ENCODE data around the gene GABBR1. TPM values are rescaled to one million over a fixed set of nuclear protein-coding genes. Genes with fewer than 3 reads are reported as not detected.
"Not testable (repeated sequence)": the region's sequence is repeated elsewhere in the genome, so short reads cannot be mapped to it uniquely, and the experiment has no call there.

Gene GABBR1
- total RNA-seq (2014; rRNA removed; shearing (Covaris generic)) = 3.3 and 5.0 TPM in 2 replicates

GRCh38 chr6:29632789-29633533 lies at the start of gene GABBR1:
GABBR1 (minus strand) TSS chr6:29633183; CDS start chr6:29632385, 798 bp downstream.
- DNase-seq (ENCODE audit: low read depth) = peak; percentile 90

GRCh38 chr6:29681811-29682210 lies 48.8 kb upstream of the GABBR1 start:
- no peak for DNase-seq (ENCODE audit: low read depth)

GRCh38 chr6:29680904-29681303 lies 47.9 kb upstream of the GABBR1 start, which contains the start of gene ZFP57:
ZFP57 (minus strand) TSS chr6:29681152; CDS start chr6:29677003, 4,149 bp downstream.
- DNase-seq (ENCODE audit: low read depth) = no peak

- DNase-seq (ENCODE audit: low read depth) = no peak
Observed at GRCh38 chr6:29680416-29680815, 47.4 kb upstream of the GABBR1 start.

GRCh38 chr6:29679962-29680361 lies 47.0 kb upstream of the GABBR1 start:
- DNase-seq (ENCODE audit: low read depth) = no peak

GRCh38 chr6:29678114-29678513 lies 45.1 kb upstream of the GABBR1 start:
- no peak for DNase-seq (ENCODE audit: low read depth)

- DNase-seq (ENCODE audit: low read depth) = peak; percentile 89
Observed at GRCh38 chr6:29676981-29677601, 44.1 kb upstream of the GABBR1 start.

GRCh38 chr6:29675561-29675960 lies 42.6 kb upstream of the GABBR1 start:
- no peak for DNase-seq (ENCODE audit: low read depth)

- no peak for DNase-seq (ENCODE audit: low read depth)
Observed at GRCh38 chr6:29674008-29674407, 41.0 kb upstream of the GABBR1 start.

- no peak for DNase-seq (ENCODE audit: low read depth)
Observed at GRCh38 chr6:29673161-29673560, 40.2 kb upstream of the GABBR1 start.

GRCh38 chr6:29672116-29672515 lies 39.1 kb upstream of the GABBR1 start:
- not testable (repeated sequence) for DNase-seq (ENCODE audit: low read depth)

- no peak for DNase-seq (ENCODE audit: low read depth)
Observed at GRCh38 chr6:29671026-29671425, 38.0 kb upstream of the GABBR1 start.

GRCh38 chr6:29667158-29667557 lies 34.2 kb upstream of the GABBR1 start:
- no peak for DNase-seq (ENCODE audit: low read depth)

GRCh38 chr6:29666826-29667130 lies 33.8 kb upstream of the GABBR1 start:
- DNase-seq (ENCODE audit: low read depth) = no peak

- no peak for DNase-seq (ENCODE audit: low read depth)
Observed at GRCh38 chr6:29665942-29666825, 33.2 kb upstream of the GABBR1 start.

- DNase-seq (ENCODE audit: low read depth) = no peak
Observed at GRCh38 chr6:29663300-29664042, 30.5 kb upstream of the GABBR1 start.

GRCh38 chr6:29661502-29662141 lies 28.6 kb upstream of the GABBR1 start:
- DNase-seq (ENCODE audit: low read depth) = peak; percentile 72

GRCh38 chr6:29661071-29661470 lies 28.1 kb upstream of the GABBR1 start:
- no peak for DNase-seq (ENCODE audit: low read depth)

GRCh38 chr6:29656798-29657197 lies 23.8 kb upstream of the GABBR1 start, which contains the start of gene MOG:
MOG (plus strand) TSS chr6:29657092; CDS start chr6:29657210, 118 bp downstream.
- DNase-seq (ENCODE audit: low read depth) = no peak

- no peak for DNase-seq (ENCODE audit: low read depth)
Observed at GRCh38 chr6:29656157-29656556, 23.2 kb upstream of the GABBR1 start.

- DNase-seq (ENCODE audit: low read depth) = no peak
Observed at GRCh38 chr6:29655658-29656057, 22.7 kb upstream of the GABBR1 start.
